GM18520 (cell line): ENCODE measurements around the gene HOXC4.

Experiments used
- ATAC-seq: cut with Tn5 transposase; IDR thresholded peaks from one replicate; pipeline ENCODE4 v1.9.1; 2021; ENCODE audit not compliant: unreplicated experiment

HOXC4 gene

GRCh38 chr12:54028314-54029201, 25.1 kb upstream of the HOXC4 start, which contains the start of gene HOXC6:
Gene HOXC6 (plus strand): TSS chr12:54028440. CDS start chr12:54028522, 82 bp downstream.
- ATAC-seq, result no peak

- no peak for ATAC-seq
Measured at GRCh38 chr12:54029529-54030441, 23.9 kb upstream of the HOXC4 start.

GRCh38 chr12:54030442-54030801, 23.2 kb upstream of the HOXC4 start:
- ATAC-seq, result no peak

- ATAC-seq, result no peak
Measured at GRCh38 chr12:54030889-54031471, 22.7 kb upstream of the HOXC4 start.

GRCh38 chr12:54031480-54031879, 22.2 kb upstream of the HOXC4 start:
- no peak for ATAC-seq

GRCh38 chr12:54032086-54032619, 21.5 kb upstream of the HOXC4 start:
- ATAC-seq, result no peak

- no peak for ATAC-seq
Measured at GRCh38 chr12:54032627-54033100, 21.0 kb upstream of the HOXC4 start, which contains the start of gene HOXC5. Gene HOXC5 (plus strand): TSS chr12:54033050. CDS start chr12:54033123, 73 bp downstream.

GRCh38 chr12:54033106-54033979, 20.3 kb upstream of the HOXC4 start:
- no peak for ATAC-seq

- ATAC-seq, result no peak
Measured at GRCh38 chr12:54033980-54034784, 19.5 kb upstream of the HOXC4 start.

GRCh38 chr12:54034785-54035310, 18.8 kb upstream of the HOXC4 start:
- ATAC-seq, result no peak

- ATAC-seq, result no peak
Measured at GRCh38 chr12:54035568-54036264, 17.9 kb upstream of the HOXC4 start.

- ATAC-seq, result no peak
Measured at GRCh38 chr12:54036620-54037359, 16.8 kb upstream of the HOXC4 start.

- no peak for ATAC-seq
Measured at GRCh38 chr12:54037360-54038283, 16.0 kb upstream of the HOXC4 start.

- ATAC-seq, result no peak
Measured at GRCh38 chr12:54038284-54038870, 15.3 kb upstream of the HOXC4 start.

GRCh38 chr12:54038871-54039414, 14.7 kb upstream of the HOXC4 start:
- no peak for ATAC-seq
